Activated T-helper 1 cell treated with Interleukin-2 at 50 U/mL for 16 hours (primary cell): ENCODE results near the gene SHISA3.
"Not testable (repeated sequence)": the region's sequence is repeated elsewhere in the genome, so short reads cannot be mapped to it uniquely, and the experiment has no call there.

Experiments used
- DNase-seq: peaks from one replicate; pipeline ENCODE4 v3.0.0-alpha.2; 2020; ENCODE audit warnings: low read depth

Gene SHISA3

DNA sequence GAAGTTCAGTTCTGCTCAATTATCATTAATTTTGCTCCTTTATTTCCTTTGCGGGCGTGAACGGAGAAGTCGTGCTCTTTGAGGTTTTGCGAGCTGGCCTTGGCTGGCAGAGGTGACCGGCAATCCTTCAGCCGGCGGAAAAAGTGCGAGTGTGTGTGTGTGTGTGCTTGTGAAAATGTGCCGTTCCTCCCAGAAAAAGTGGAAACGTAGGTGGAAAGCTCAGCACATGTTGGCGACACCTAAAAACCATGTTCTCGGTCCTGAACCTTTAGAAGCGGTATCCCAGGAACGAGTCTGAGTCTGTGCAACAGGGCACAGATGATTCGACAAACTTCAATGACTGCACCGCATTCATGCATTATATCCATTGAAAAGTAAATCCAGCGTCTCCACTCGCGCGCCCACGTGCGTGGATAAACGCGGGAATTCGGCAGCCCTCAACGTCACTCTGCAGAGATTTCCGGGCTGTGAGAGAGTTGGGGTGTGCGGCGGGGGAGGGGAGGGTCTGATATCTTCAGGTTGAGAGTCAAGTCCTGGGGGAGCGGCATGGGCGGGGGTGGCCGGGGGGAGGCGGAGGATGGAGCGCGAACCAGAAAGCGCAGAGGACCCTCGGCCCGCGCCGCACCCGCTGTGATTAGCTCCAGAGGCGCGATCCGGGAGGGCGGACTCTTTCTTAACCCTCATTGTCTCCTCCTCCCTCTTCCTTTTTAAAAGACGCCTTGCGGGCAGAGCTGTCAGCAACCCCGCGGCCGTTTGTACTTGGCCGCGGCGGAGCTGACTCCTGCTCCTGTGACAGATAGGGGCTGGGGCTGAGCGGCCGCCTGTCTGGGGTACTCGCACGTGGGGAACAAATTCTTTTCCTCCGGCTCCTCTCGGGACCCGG, at the start of gene SHISA3:
TSS of gene SHISA3 (plus strand) at position 737 of the 883 bp plus-strand sequence. CDS start 569 bp downstream, outside the sequence.
- no peak for DNase-seq

DNA sequence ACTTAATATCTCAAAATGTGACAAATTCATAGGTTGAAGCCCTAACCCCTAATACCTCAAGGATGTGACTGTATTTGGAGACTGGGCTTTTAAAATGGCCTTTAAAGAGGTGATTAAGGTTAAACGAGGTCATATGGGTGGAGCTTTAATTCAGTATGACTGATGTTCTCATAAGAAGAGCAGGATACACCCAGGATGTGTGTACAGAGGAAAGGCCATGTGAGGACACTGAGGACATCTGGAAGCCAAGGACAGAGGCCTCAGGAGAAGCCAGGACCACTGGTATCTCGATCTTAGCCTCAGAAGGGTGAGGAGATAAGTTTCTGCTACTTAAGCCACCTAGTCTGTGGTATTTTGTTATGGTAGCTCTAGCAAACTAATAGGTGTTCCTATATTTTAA, 49.0 kb upstream of the SHISA3 start:
- no peak for DNase-seq

GRCh38 chr4:42348692-42349091, 48.6 kb upstream of the SHISA3 start:
- DNase-seq, result no peak

GRCh38 chr4:42350611-42351182, 46.6 kb upstream of the SHISA3 start:
- no peak for DNase-seq

DNA sequence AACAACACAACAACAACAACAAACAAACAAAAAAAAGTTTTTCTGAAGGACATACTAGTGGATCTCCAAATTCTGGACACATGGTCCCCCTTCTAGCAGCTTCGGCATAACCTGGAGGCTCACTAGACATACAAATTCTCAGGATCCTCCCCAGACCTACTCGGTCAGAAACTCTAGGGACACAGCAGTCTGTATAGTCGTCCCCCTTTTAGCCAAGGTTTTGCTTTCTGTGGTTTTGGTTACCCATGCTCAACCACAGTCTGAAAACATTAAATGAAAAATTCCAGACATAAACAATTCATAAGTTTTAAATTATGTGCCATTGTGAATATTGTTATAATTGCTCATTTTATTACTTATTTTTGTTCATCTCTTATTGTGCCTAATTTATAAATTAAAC, 45.2 kb upstream of the SHISA3 start:
- DNase-seq, result no peak

GRCh38 chr4:42357325-42357724, 40.0 kb upstream of the SHISA3 start:
- no peak for DNase-seq

DNA sequence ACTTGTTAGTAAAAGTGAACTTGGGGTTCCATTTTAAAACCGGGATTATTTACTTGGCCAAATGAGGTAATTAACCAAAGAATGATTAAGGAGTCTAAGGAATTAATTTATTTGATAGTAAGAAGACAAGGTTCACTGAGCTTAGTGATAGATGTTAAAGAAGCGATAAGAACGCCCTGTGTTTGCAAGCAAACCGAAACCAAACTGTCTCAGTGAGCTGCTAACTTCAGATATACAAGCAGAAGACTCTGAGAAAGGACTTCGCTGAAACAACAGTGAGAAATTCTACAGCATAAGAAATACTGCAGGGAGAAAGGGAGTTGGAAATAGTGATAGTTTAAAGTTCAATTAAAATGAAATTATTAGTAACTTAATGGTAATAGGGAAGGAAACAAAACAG, 37.6 kb upstream of the SHISA3 start:
- DNase-seq, result no peak

GRCh38 chr4:42360256-42360669, 37.0 kb upstream of the SHISA3 start:
- no peak for DNase-seq

- no peak for DNase-seq
Measured at GRCh38 chr4:42361456-42361855, 35.8 kb upstream of the SHISA3 start.

DNA sequence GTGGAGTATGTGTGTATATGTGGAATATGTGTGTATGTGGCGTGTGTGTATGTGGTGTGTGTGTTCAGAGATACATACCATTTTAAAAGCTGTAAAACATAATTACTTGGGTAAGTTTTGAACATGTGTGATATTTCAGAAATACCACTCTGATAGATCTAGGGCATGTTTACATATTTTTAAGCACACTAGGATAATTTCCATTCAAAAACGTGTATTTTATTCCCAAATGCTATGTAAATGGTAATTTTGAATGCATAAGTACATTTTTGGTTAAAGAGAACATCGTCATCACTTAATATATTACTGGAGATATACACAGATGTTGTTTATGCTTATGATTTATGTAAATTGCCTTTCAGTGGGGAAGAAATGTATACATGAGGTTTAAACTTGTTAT, 34.7 kb upstream of the SHISA3 start:
- no peak for DNase-seq

- DNase-seq, result no peak
Measured at GRCh38 chr4:42363614-42364013, 33.7 kb upstream of the SHISA3 start.

DNA sequence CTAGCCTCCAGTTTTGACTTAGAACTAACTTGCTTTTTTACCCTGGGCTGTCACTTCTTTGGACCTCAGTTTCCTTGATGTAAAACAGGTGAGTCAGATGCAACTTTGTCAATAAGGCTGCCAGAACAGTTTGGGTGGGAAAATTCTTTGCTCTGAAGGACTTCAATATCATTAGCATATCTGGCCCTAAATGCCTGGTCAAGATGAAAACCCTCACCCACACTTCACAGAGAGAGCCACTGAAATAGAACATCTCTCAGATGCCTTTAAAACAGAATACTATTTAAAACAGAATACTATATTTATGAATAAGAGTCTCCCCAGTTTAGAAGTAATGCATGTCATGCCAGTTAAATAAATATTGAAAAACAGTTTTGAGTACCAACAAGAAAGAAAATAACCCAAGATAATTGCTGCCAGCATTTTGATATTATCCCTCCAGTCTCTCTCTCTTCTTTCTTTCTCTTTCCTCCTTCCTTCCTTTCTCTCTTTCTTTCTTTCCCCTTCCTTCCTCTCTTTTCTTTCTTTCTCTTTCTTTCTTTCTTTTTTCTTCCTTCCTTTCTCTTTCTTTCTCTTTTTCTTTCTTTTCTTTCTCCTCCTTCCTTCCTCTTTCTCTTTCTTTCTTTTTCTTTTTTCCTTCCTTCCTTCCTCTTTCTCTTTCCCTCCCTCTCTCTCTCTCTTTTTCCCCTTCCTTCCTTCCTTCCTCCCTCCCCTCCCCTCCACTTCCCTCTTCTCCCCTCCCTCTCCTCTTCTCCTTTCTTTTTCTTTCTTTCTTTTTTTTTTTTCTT, 32.8 kb upstream of the SHISA3 start:
- no peak for DNase-seq

DNA sequence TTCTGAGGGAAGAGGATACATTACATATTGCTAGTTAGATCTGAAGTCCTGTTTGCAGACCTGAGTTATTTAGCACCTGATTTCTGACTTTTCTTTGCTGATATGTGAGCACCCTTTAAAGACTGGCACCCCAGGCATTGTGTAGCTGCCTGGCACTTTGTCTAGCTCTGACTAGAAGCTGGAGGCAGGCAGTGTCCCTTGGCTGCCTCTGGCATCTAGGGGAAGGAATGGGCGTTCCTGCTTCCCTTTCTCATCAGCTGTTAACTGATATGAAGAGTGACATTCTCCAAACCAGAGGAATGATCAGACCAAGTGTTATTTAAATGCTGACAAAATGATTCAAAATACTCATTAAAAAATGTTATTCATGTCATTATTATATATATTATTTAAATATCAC, 30.3 kb upstream of the SHISA3 start:
- no peak for DNase-seq

DNA sequence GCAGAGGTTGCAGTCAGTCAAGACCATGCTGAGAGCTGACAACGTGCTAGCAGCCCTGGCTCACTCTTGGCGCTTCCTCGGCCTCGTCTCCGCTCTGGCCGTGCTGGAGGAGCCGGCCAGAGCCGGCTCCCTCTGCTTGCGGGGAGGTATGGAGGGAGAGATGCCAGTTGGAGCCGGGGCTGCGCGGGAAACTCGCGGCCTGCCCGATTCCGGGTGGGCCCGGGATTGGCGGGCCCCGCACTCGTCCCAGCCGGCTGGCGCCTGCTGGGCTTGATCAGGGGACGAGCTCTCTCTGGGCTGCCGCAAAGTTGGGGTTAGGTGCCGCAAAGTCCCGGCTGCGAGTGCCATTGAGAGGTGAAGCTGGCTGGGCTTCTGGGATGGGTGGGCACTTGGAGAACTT, 27.8 kb upstream of the SHISA3 start:
- DNase-seq, result no peak

DNA sequence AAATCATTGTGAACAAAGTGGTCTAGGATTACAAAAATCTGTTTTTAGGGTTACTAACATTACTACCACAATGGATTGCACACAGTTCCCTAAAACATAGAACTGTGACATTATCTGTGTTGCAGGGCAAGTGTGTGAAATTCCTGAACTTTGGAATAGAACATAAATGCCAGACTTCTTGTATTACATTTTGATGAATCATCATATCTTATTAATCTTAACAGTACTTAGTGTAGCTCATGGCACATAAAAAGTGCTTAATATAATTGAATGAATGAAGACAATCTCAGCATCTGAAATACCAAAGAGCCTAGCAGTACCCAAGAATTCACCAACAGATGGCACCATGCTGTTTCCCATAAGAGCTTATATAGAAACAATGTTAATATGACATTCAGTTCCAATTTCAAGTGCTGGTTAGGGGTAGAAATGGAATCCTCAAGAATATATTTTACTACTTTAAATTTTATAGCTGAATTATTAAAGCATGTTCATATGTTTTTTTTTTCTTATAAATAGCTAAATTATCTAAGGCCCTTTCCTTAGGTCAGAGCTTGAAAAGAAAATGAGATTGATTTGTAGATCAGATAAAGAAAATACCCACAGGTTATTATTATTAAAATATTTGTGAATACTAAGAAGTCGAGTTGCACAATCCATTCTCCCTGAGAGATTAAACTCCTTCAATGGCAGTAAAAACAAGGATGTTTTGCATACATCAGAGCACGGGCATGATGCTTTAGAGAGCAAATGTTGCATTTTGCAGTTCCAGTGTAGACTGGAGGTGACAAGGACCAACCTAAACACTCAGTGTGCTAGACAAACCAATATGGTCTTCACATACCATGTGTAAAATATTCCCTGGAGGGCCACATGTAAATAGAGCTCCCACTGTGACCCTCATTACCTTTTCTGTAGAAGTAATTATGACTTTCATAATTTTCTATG, 25.7 kb upstream of the SHISA3 start:
- DNase-seq, result no peak

- DNase-seq, result not testable (repeated sequence)
Measured at GRCh38 chr4:42372303-42372702, 25.0 kb upstream of the SHISA3 start.

GRCh38 chr4:42377497-42377896, 19.8 kb upstream of the SHISA3 start:
- no peak for DNase-seq

DNA sequence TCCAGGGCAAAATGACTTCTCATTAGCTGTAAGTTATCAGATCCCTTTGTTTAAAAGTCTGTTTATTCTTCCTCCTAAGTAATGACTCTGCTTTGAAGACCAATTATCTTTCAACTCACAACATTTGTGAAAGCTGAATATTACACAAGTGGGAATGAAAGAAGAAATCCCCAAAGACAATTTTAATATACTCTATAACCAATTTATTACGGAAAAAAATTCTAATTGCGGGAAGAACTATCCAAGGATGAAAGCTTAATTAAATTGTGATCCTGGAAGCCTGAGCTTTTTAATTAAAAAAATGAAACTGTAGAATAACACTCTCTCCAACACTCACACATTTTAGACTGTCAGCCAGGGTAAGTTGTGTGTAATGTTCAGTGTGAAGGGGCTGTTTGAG, 15.6 kb upstream of the SHISA3 start:
- no peak for DNase-seq

GRCh38 chr4:42385516-42385915, 11.8 kb upstream of the SHISA3 start:
- DNase-seq, result no peak

- no peak for DNase-seq
Measured at GRCh38 chr4:42390622-42391354, 6.5 kb upstream of the SHISA3 start.

- no peak for DNase-seq
Measured at GRCh38 chr4:42391355-42391664, 6.0 kb upstream of the SHISA3 start.
